GM12878 (cell line): ENCODE data around the gene SZRD1. TPM values are rescaled to one million over a fixed set of nuclear protein-coding genes. Genes with fewer than 3 reads are reported as not detected.

Source experiments
- ATF2 ChIP-seq: IDR thresholded peaks from 2 replicates; pipeline ENCODE4 v1.6.1; 2012; ENCODE audit warnings: low read length, inconsistent platforms
- CHD2 ChIP-seq: IDR thresholded peaks from 2 replicates; pipeline ENCODE4 v1.6.1; 2011; ENCODE audit warnings: low read depth, low read length, improper control_type of control experiment, borderline replicate concordance
- CTCF ChIP-seq, 3 experiments: IDR thresholded peaks in 2 of 3; conservative IDR thresholded peaks in 1 of 3; 2 replicates each; pipeline ENCODE4 v1.5.1; 2011; ENCODE audit warnings: low read depth in 3 of 3, low read length in 3 of 3, mild to moderate bottlenecking in 3 of 3, control low read depth in 2 of 3, moderate library complexity in 2 of 3, inconsistent platforms in 1 of 3, mixed read lengths in 1 of 3; ENCODE audit not compliant: control insufficient read depth in 2 of 3, insufficient read depth in 1 of 3; ENCODE audit errors: extremely low read depth in 1 of 3
- E2F4 ChIP-seq: IDR thresholded peaks from 2 replicates; pipeline ENCODE4 v1.6.1; 2012; ENCODE audit warnings: low read depth, low read length, improper control_type of control experiment
- ESRRA ChIP-seq: IDR thresholded peaks from 2 replicates; pipeline ENCODE4 v1.6.1; 2012; ENCODE audit warnings: mild to moderate bottlenecking, low read length, improper control_type of control experiment
- POLR2AphosphoS2 ChIP-seq: IDR thresholded peaks from 2 replicates; pipeline ENCODE4 v1.6.1; 2011; ENCODE audit warnings: low read depth, mild to moderate bottlenecking, low read length, improper control_type of control experiment, moderate library complexity
- POLR2AphosphoS5 ChIP-seq: IDR thresholded peaks from 2 replicates; pipeline ENCODE4 v1.6.1; 2011; ENCODE audit warnings: mild to moderate bottlenecking, low read length, inconsistent platforms
- ZNF217 ChIP-seq: fragments of 450-650 bp; IDR thresholded peaks from 2 replicates; pipeline ENCODE4 v1.6.1; 2017; ENCODE audit warnings: antibody characterized with exemption, mild to moderate bottlenecking
- polyA plus RNA-seq, 11 experiments: library from polyadenylated mRNA; depleted of rRNA in 4 of 11; unstranded in 6 of 11; stranded (reverse) in 5 of 11; fragments of >200 nt; fragmentation: Nextera tagmentation in 4 of 11; fragmentation: Illumina TruSeq in 1 of 11; extraction: Ambion mirVana in 4 of 11; extraction: Trizol in 1 of 11; gene quantifications; 1 replicate in 1 of 11; 2 replicates in 10 of 11; pipeline versions ENCODE4 v1.2.1 to v1.2.3, GENCODE V29; 2011 to 2016; ENCODE audit warnings: inconsistent platforms in 2 of 11, missing spikeins in 2 of 11, low read depth in 1 of 11
- total RNA-seq, 4 experiments: library from RNA; depleted of rRNA in 3 of 4; stranded (reverse); fragments of >200 nt in 3 of 4; fragmentation: Illumina TruSeq in 1 of 4; extraction: Trizol in 1 of 4; gene quantifications; 2 replicates each; pipeline versions ENCODE4 v1.2.1 to v1.2.3, GENCODE V29; 2013 to 2021

Gene SZRD1
- total and polyA plus RNA-seq, 10 of the 15 experiments (the other 5 are each of a cell fraction or from before 2014, with no cell fraction given) = 5.6 to 213 (median 113) TPM

GRCh38 chr1:16351994-16352841 is 14.8 kb upstream of the SZRD1 start, which contains the start of gene FBXO42 (continued):
- peak; percentile 54; the same call in 1 of the 2 replicates for TF ChIP-seq E2F4
- TF ChIP-seq POLR2AphosphoS2 = peak; percentile 85; the same call in 1 of the 2 replicates
- no peak for TF ChIP-seq ATF2
- peak; percentile 33 to 52 (median 41) for TF ChIP-seq CTCF (IDR thresholded peaks at IDR 0.05 in 2 of 3, conservative IDR thresholded peaks at IDR 0.05 in 1 of 3; ENCODE audit: control insufficient read depth in 2 of 3, extremely low read depth in 1 of 3, insufficient read depth in 1 of 3, low read depth in 3 of 3, low read length in 3 of 3)
- peak; percentile 91 for TF ChIP-seq POLR2AphosphoS5
- 0 out of 2 replicates have a peak, but pooled peaks have one; percentile 64 for TF ChIP-seq ZNF217
- no peak for TF ChIP-seq ESRRA
- no peak for TF ChIP-seq CHD2
